IPS-20b (cell line): ENCODE measurements around the gene TMEM236.

Experiments
- H3K27ac ChIP-seq: one replicate; pipeline ENCODE4 v1.5.1; 2013; ENCODE audit warnings: low read length
- H3K27me3 ChIP-seq: 2 replicates; pipeline ENCODE4 v1.6.1; 2013; ENCODE audit warnings: mild to moderate bottlenecking, low read length, inconsistent platforms; ENCODE audit not compliant: insufficient read depth
- H3K36me3 ChIP-seq: 2 replicates; pipeline ENCODE4 v1.6.1; 2013; ENCODE audit warnings: low read depth, mild to moderate bottlenecking, inconsistent platforms, low read length, moderate library complexity; ENCODE audit not compliant: insufficient read depth
- H3K4me1 ChIP-seq: 2 replicates; pipeline ENCODE4 v1.6.1; 2013; ENCODE audit warnings: mild to moderate bottlenecking, control low read depth, inconsistent platforms, low read length, moderate library complexity; ENCODE audit not compliant: insufficient read depth
- H3K4me3 ChIP-seq: 2 replicates; pipeline ENCODE4 v1.5.1; 2013; ENCODE audit warnings: mild to moderate bottlenecking, low read length, inconsistent platforms
- H3K9ac ChIP-seq: 2 replicates; pipeline ENCODE4 v1.6.1; 2013; ENCODE audit warnings: low read depth, mild to moderate bottlenecking, inconsistent platforms, low read length, moderate library complexity
- H3K9me3 ChIP-seq: 2 replicates; pipeline ENCODE4 v1.6.1; 2013; ENCODE audit warnings: mild to moderate bottlenecking, low read depth, low read length, inconsistent platforms; ENCODE audit not compliant: insufficient read depth

TMEM236 gene

GRCh38 chr10:17792991-17793390 is 41.0 kb downstream of the TMEM236 start:
- H3K9ac ChIP-seq = no peak overlapping the region

GRCh38 chr10:17793823-17794644 is 42.0 kb downstream of the TMEM236 start:
- no peaks in the 10 kb centered on the region for H3K36me3 ChIP-seq
- H3K27ac ChIP-seq = no peak overlapping the region
- H3K27me3 ChIP-seq = no peaks in the 10 kb centered on the region
- no peak overlapping the region for H3K4me3 ChIP-seq
- no peaks in the 10 kb centered on the region for H3K4me1 ChIP-seq
- H3K9ac ChIP-seq = no peak overlapping the region
- H3K9me3 ChIP-seq = peaks cover 7% of the 10 kb centered on the region

More at GRCh38 chr10:17792991-17793390, 41.0 kb downstream of the TMEM236 start:
- no peaks in the 10 kb centered on the region for H3K36me3 ChIP-seq
- no peaks in the 10 kb centered on the region for H3K27me3 ChIP-seq
- H3K4me3 ChIP-seq = no peak overlapping the region
- H3K27ac ChIP-seq = no peak overlapping the region
- H3K4me1 ChIP-seq = no peaks in the 10 kb centered on the region
- H3K9me3 ChIP-seq = peaks cover 7% of the 10 kb centered on the region

- Histone ChIP-seq H3K4me1 (no peaks in the 10 kb centered on the region), H3K27me3 (no peaks in the 10 kb centered on the region), H3K9ac (no peak overlapping the region), H3K27ac (no peak overlapping the region), H3K36me3 (no peaks in the 10 kb centered on the region), H3K4me3 (no peak overlapping the region), H3K9me3 (peaks cover 7% of the 10 kb centered on the region)
Observed at GRCh38 chr10:17795083-17795482, 43.1 kb downstream of the TMEM236 start.

GRCh38 chr10:17795813-17796594 is 44.0 kb downstream of the TMEM236 start:
- H3K27ac ChIP-seq = no peak overlapping the region
- no peak overlapping the region for H3K9ac ChIP-seq
- peaks cover 7% of the 10 kb centered on the region for H3K9me3 ChIP-seq
- no peaks in the 10 kb centered on the region for H3K27me3 ChIP-seq
- no peak overlapping the region for H3K4me3 ChIP-seq
- no peaks in the 10 kb centered on the region for H3K36me3 ChIP-seq
- H3K4me1 ChIP-seq = no peaks in the 10 kb centered on the region

GRCh38 chr10:17801507-17801906 is 49.5 kb downstream of the TMEM236 start:
- H3K4me1 ChIP-seq = no peaks in the 10 kb centered on the region

GRCh38 chr10:17802350-17802749 is 50.3 kb downstream of the TMEM236 start:
- no peak overlapping the region for H3K4me3 ChIP-seq
- H3K9ac ChIP-seq = no peak overlapping the region
- no peaks in the 10 kb centered on the region for H3K27me3 ChIP-seq
- H3K27ac ChIP-seq = no peak overlapping the region
- H3K4me1 ChIP-seq = no peaks in the 10 kb centered on the region
- no peaks in the 10 kb centered on the region for H3K9me3 ChIP-seq
- no peaks in the 10 kb centered on the region for H3K36me3 ChIP-seq

More at GRCh38 chr10:17801507-17801906, 49.5 kb downstream of the TMEM236 start:
- no peaks in the 10 kb centered on the region for H3K27me3 ChIP-seq
- no peaks in the 10 kb centered on the region for H3K36me3 ChIP-seq
- H3K9me3 ChIP-seq = peaks cover 5% of the 10 kb centered on the region; the same call in 1 of the 2 replicates
- no peak overlapping the region for H3K9ac ChIP-seq
- no peak overlapping the region for H3K4me3 ChIP-seq
- no peak overlapping the region for H3K27ac ChIP-seq

GRCh38 chr10:17802976-17803375 is 51.0 kb downstream of the TMEM236 start:
- no peaks in the 10 kb centered on the region for H3K9me3 ChIP-seq
- no peaks in the 10 kb centered on the region for H3K27me3 ChIP-seq
- H3K36me3 ChIP-seq = no peaks in the 10 kb centered on the region
- no peak overlapping the region for H3K27ac ChIP-seq
- no peak overlapping the region for H3K4me3 ChIP-seq
- no peaks in the 10 kb centered on the region for H3K4me1 ChIP-seq
- no peak overlapping the region for H3K9ac ChIP-seq

- no peaks in the 10 kb centered on the region for H3K36me3 ChIP-seq
- H3K9me3 ChIP-seq = no peaks in the 10 kb centered on the region
- no peak overlapping the region for H3K4me3 ChIP-seq
- H3K9ac ChIP-seq = no peak overlapping the region
- no peaks in the 10 kb centered on the region; the same call in 1 of the 2 replicates for H3K27me3 ChIP-seq
- no peak overlapping the region for H3K27ac ChIP-seq
- H3K4me1 ChIP-seq = no peaks in the 10 kb centered on the region
Observed at GRCh38 chr10:17805330-17805729, 53.3 kb downstream of the TMEM236 start.

GRCh38 chr10:17805921-17806577 is 54.0 kb downstream of the TMEM236 start:
- H3K27me3 ChIP-seq = no peaks in the 10 kb centered on the region; the same call in 1 of the 2 replicates
- H3K9ac ChIP-seq = no peak overlapping the region
- no peaks in the 10 kb centered on the region for H3K4me1 ChIP-seq
- no peaks in the 10 kb centered on the region for H3K9me3 ChIP-seq
- no peak overlapping the region for H3K27ac ChIP-seq
- H3K4me3 ChIP-seq = no peak overlapping the region
- no peaks in the 10 kb centered on the region for H3K36me3 ChIP-seq

GRCh38 chr10:17808971-17809841 is 57.2 kb downstream of the TMEM236 start, which contains the start of gene MRC1:
Gene MRC1, plus strand, starts transcription at chr10:17809348. Its CDS starts 118 bp downstream, at chr10:17809466.
- no peaks in the 10 kb centered on the region for H3K9me3 ChIP-seq
- H3K9ac ChIP-seq = no peak within 1 kb of the TSS
- H3K27ac ChIP-seq = no peak within 1 kb of the TSS
- H3K4me3 ChIP-seq = no peak within 1 kb of the TSS
- no peaks in the 10 kb centered on the region; the same call in 1 of the 2 replicates for H3K27me3 ChIP-seq
- H3K4me1 ChIP-seq = no peaks in the 10 kb centered on the region
- no peaks in the 10 kb centered on the region for H3K36me3 ChIP-seq
